KOPT-K1 (cell line): ENCODE data around the gene PRKAG2.
"Not testable (repeated sequence)": the region's sequence is repeated elsewhere in the genome, so short reads cannot be mapped to it uniquely, and the experiment has no call there.

Experiments used
- H3K27ac ChIP-seq: fragments of 200-600 bp; sonication (generic); 2 replicates; pipeline ENCODE4 v1.5.1; 2016; ENCODE audit warnings: antibody characterized with exemption, mild to moderate bottlenecking, low read depth, low read length; ENCODE audit not compliant: poor library complexity, severe bottlenecking
- H3K36me3 ChIP-seq: fragments of 200-600 bp; sonication (generic); 2 replicates; pipeline ENCODE4 v1.5.1; 2017; ENCODE audit warnings: antibody characterized with exemption, mild to moderate bottlenecking, low read length, moderate library complexity; ENCODE audit not compliant: insufficient read depth
- H3K9me3 ChIP-seq: fragments of 200-600 bp; sonication (generic); 2 replicates; pipeline ENCODE4 v1.5.1; 2017; ENCODE audit warnings: antibody characterized with exemption, low read length, mild to moderate bottlenecking; ENCODE audit not compliant: insufficient read depth, poor library complexity, severe bottlenecking

The PRKAG2 gene

DNA sequence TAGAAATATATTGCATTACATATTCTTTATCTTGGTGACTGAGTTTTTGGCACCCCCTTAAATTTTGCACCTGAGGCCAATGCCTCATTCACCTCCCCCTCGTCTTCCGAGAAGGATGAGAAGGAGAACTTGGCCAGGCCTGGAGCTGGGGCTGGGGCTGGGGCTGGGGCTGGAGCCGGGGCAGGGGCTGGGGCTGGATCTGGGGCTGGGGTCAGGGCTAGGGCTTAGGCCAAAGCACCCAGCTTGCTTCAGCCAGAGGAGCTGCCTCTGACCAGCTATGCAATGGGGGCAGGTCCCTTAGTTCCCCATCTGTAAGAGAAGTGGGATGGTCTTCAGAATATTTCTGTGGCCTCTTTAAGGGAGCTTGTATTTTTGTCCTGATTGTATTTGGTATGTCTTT is 3.8 kb upstream of the PRKAG2 start:
- Histone ChIP-seq H3K36me3 (no peaks in the 10 kb centered on the region), H3K9me3 (peaks cover 17% of the 10 kb centered on the region), H3K27ac (no peak overlapping the region)

DNA sequence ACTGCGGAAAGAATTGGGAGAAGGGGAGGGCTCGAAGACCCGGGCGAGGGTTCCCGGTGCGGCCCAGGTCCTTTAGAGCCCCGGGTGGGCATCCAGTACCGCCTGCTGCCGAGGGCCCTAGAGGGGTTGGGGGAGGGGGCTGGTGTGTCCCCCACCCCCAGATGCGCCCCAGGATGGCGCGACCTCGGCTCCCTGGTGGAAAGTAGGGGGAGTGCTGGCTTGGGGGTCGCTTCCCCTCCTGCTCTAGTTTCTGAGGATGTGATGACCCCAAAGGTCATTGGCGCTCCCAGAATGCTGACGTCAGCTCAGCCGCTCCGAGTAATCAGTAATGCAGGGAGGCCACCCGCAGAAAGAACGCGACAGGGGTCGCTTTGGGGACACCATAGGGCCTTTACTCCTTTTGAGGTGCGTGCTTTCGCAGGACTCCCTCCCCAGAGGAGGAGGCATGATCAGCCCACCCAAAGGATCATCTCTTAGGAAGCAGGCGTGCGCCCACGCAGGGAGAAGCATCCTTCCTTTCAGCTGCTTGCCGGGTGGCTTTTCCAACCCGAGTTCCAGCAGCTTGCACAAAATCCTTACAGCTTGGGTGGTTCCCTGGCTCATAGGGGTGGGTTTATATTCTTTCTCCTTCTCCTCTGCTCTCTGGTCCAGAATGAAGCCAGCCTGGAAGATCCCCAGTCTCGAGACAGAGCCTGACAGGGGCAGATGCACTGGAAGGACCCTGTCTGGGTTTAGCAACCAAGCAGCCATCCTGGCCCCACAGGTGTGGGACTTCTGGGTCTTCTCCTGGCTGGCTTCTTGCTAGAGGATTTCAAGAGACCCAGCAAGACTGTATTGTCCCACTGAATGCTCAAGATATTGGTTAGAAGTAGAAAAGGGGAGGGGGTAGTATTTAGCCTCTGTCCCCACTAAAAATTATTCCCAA is 1.3 kb upstream of the PRKAG2 start:
- no peaks in the 10 kb centered on the region for H3K36me3 ChIP-seq
- H3K27ac ChIP-seq = no peak overlapping the region
- H3K9me3 ChIP-seq = peaks cover 24% of the 10 kb centered on the region

DNA sequence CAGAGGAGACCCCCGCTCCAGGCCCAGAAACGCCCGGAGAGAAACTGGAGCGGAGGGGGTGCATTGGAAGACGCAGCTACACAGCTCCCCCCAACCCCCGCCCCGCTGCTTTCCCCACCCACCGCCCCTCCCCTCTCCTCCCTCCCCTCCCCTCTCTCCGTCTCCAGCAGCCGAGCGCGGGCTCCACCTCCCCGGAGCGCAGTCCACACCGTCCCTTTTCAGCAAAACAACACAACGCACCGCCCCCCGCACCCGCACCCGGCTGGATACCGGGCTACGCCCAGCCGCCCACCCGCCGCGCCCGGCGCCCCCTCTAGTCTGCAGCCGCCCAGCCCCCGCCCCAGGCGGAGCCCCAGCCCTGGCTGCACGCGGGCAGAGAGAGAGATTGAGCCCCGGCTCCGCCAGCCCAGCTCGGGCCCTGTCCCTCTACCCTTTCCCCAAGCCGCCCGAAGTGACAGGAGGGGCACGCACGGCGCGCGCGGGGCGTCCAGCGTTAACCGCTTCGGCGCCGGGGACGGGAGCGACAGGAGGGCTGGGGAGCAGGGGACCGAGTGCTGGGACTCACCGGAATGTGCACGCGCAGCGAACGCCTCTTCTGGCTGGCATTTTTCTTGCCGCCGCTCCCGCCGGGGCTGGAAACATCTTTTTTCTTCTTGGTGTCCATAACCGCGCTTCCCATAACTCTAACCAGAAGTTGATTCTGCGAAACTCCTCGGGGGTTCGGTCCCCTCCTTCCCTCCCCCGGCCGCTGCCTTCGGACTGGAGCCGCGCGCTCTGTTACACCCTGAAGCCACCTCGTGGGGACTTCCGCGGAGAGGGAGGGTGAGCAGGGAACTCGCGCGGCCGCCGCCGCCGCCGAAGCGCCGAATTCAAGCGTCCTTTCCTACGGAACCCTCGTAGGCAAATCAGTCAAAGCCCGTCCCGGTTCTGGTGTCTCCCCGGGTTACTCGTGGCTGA is 695 bp downstream of the PRKAG2 start:
- Histone ChIP-seq H3K36me3 (no peaks in the 10 kb centered on the region), H3K27ac (no peak overlapping the region), H3K9me3 (peaks cover 24% of the 10 kb centered on the region)

DNA sequence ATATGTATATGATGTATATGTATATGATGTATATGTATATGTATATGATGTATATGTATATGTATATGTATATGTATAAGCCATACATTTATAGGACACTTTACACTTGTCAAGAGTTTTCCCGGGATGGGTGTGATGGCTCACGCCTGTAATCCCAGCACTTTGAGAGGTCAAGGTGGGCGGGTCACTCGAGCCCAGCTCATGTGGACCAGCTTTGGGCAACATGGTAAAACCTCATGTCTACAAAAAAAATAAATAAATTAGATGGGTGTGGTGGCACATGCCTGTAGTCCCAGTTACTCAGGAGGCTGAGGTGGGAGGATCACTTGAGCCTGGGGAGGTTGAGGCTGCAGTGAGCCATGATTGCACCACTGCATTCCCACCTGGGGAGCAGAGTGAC is 2.4 kb downstream of the PRKAG2 start:
- peaks cover 24% of the 10 kb centered on the region for H3K9me3 ChIP-seq
- not testable (repeated sequence) for H3K27ac ChIP-seq, H3K36me3 ChIP-seq

DNA sequence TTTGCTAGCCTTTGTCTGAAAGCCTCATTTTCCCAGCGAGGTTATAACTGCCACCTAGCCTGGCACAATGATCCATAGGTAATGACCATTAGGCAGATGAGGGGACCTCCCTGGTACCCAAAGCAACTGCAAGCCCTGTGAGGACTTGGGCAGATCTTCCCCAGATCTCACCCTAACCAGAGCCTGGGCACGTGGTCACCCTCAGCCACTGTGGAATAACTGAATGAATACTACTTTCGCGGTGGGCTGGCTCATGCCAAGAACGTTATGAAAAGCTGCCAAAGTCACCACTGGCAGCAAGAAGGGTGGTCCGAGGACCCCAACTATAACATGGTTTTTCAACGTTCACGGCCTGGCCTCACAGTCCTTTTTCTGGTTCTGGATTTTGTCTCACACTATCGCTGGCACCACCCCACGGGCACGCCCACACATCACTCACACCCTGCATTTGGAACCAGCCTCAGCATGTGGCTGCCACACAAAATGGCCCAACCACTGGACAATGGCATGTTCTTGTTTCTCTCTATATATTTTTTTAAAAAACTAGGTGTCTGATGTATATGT is 3.4 kb downstream of the PRKAG2 start:
- Histone ChIP-seq H3K36me3 (no peaks in the 10 kb centered on the region), H3K27ac (no peak overlapping the region), H3K9me3 (peaks cover 24% of the 10 kb centered on the region)

DNA sequence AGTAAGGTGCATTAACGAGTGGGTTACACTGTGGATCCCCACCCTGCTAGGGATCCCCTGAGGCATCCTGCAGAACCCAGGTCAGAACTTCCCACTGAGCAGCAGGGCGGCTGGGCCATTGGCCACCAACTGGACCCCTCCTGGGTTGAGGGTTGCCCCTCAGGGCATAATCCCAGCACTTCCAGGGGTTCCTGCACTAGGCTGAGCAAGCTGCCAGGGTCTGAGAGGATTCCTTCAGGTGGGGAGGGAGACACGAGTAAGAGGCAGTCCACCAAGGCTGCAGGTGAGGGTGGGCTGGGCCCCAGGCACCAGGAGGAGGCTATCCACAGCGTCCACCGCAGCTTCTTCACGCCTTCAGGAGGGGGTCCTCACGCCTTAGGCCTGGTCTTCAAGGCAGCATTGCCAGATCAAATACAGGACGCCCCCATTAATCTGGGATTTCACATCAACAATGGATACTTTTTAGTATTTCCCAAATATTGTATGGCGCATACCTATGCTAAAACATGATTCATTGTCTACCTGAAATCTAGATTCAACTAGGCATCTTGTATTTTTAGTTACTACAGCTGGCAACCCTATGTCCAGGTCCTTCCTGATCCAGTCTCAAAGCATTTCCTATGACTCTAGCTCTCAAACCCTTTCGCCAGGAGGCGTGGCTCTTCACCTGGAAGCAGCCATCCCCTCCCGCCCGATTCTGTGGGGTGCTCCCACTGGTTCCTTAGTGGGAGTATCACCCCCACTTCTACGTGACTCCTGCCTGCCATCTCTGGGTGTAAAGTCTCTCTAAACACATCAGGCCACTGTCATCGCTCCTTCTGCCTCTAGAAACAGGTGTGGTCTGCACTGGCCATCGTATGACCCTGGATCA is 4.1 kb downstream of the PRKAG2 start:
- Histone ChIP-seq H3K36me3 (no peaks in the 10 kb centered on the region), H3K27ac (no peak overlapping the region), H3K9me3 (peaks cover 24% of the 10 kb centered on the region)

DNA sequence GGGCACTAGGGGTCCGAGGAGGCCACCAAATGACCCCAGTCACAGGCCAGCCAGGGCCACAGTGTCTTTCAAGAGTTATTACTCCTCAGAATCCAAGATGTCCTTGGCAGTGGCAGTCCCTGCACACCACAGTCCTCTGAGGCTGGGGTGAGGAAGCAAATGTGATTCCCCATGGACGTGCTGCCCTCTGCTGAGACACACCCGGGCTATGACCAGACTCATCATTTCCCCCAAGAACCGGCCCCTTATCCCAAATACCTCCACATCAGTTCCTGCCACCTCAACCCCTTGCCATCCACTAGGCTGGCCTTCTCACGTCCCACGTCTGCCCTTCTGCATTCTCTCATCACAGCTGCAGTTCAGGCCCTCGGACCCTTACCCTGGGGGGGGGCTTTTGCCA is 5.0 kb downstream of the PRKAG2 start:
- Histone ChIP-seq H3K36me3 (no peaks in the 10 kb centered on the region), H3K9me3 (peaks cover 19% of the 10 kb centered on the region), H3K27ac (no peak overlapping the region)

DNA sequence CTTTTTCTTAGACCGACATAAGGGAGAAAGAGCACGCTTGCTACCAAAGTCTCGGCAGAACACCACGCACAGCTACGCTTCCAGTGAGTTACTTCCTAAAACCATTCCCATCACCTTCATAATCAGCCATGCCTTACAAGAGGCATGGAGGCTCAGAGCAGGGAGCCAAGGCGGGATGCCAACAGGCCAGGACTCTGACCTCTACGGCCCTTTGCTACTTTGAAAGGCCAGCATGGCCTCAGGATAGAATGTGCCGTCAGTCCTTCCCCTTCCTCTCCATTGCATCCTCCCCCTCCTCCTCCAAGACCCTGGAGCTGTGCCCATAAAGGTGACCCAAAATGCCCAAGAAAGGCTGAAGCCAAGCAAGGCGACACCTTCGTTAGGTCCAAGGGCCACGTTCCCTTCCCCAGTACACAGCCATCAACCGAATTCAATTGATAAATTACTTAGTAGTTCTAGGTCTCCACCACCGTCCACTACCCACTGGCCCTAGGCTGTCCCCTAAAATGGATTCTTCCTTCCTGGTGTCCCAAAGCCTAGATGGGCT is 5.7 kb downstream of the PRKAG2 start:
- H3K27ac ChIP-seq = no peak overlapping the region
- no peaks in the 10 kb centered on the region for H3K36me3 ChIP-seq
- H3K9me3 ChIP-seq = peaks cover 13% of the 10 kb centered on the region

DNA sequence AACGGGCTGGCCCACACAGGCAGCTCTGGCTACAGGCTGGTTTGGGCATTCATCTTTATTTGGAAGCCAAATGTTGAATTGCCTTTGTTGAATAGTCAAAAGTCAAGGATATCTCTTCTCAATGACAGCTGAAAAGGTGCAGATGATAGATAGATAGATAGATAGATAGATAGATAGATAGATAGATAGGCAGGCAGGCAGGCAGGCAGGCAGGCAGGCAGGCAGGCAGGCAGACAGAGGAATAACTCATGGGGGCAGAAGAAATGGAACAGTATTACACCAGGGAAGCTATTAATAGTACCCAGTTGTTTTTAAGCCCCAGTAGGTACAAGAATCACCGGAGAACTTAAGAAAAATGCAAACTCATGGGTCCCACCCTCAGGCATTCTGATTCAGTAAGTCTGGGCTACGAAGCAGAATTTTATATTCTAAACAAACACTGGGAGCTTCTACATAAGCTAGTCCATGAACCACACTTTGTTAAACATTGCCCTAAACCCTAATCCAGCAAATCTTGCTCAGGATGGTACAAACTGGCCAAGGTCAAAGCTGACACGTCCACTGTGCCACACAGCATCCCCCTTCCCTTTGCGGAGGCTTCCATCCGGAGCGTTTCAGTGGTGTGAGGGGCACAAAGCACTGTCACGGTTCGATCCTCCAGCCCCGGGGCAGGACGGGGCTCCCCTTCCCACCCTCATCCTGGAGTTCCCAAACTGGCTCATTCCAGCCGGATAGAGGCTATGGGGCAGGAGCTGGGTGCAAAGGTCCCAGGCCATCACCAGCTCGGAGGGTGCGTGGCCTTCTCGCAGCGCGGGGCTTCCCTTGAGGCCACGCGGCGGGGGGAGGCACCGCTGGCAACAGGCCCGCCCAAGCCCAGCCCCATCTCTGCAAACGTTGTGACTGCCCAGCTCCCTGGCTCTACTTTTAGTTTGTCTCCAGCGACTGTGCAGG is 6.7 kb downstream of the PRKAG2 start:
- Histone ChIP-seq H3K27ac (no peak overlapping the region), H3K9me3 (peaks cover 3% of the 10 kb centered on the region), H3K36me3 (no peaks in the 10 kb centered on the region)

DNA sequence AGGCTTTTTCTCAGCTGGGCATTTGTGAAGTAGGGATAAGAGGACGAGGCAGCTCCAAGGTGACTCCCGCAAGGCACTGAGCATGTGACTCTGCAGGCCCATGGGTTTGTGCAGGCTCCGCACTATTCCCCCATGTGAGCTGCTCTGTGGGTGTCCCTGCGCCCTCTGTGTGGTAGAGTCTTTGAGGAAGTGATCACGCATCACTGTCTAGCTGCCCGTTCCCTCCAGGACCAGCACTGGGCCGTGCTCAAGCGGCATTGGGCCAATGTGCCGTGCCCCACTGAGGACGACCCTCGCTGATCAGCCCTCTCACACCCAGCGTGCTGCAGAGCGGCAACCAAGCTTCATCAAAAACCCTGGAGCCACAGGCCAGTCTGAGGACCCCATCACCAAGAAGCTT is 7.5 kb downstream of the PRKAG2 start:
- H3K27ac ChIP-seq = no peak overlapping the region
- no peaks in the 10 kb centered on the region for H3K9me3 ChIP-seq
- no peaks in the 10 kb centered on the region for H3K36me3 ChIP-seq

DNA sequence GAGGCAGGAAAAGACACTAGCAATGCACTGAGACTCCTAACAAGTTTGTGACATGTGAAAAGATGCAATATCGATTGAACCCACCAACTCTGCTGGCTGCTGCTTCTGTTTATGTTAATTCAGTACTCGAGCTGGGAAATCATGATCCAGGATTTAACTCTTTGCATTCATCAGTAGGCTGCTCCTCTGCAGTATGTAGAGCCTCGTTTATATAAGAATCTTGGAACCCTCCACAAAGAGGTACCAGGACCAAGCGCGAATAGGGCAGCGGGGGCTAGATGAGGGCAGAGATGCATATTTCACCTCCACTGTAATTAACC is 7.8 kb downstream of the PRKAG2 start:
- no peaks in the 10 kb centered on the region for H3K9me3 ChIP-seq

DNA sequence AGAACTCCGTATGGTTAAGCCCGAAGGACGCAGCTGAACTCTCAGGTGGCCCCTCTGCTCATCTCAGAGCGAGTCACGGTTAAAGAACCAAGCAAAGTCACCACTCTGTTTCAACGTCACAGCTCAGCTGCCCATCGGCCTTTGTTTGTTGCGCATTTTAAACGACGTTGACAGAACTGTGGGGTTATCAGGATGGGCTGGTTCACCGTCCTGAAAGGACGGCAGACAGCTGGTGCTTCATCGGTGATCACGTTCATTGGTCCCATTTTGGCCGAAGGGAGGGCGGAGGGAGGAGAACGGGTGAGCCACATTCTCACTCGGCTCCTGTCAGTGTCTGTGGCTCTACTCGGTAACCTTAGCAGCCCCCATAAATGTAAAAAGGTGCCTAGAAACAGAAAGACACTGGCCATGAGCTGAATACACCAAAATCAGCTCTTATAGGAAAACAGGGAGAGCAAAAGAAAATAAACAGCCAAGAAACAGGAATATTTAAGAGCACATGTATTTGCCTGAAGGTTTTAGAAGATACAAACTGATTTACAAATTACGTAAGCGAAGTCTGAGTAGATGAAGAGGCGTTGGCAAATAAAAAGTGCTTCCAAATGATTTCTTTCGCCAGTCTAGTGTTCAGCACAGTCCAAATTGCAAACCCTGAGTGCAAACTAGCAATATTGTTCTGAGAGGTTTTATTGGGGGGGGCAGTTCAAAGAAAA is 8.4 kb downstream of the PRKAG2 start:
- Histone ChIP-seq H3K9me3 (no peaks in the 10 kb centered on the region), H3K36me3 (no peaks in the 10 kb centered on the region), H3K27ac (no peak overlapping the region)

More for the DNA sequence above, 7.8 kb downstream of the PRKAG2 start:
- Histone ChIP-seq H3K27ac (no peak overlapping the region), H3K36me3 (no peaks in the 10 kb centered on the region)

DNA sequence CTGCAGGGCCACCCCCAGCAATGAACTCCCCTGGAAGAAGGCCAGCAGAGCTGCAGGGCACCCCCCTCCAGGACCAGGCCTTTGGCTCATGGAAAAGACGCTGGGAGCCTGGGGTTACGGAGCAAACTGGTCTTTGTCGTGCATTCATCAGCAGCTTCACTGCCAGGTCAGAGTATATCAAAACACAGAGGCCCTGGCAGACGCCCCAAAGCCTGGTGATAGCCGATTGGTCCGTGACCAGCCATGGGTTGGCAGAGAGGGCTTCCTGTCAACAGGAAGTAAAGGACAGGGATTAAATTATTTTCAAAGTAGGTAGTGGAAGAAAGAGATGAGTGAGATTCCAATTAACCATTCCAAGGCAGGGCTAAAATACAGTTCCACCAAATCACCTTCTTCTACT is 9.0 kb downstream of the PRKAG2 start:
- H3K27ac ChIP-seq = no peak overlapping the region
- no peaks in the 10 kb centered on the region for H3K9me3 ChIP-seq
- H3K36me3 ChIP-seq = no peaks in the 10 kb centered on the region
